ENCODE data around the gene OR7A5.
A peak's percentile ranks its signal among the peaks of the same experiment; 100 is the strongest.
"Not testable (repeated sequence)": the region's sequence is repeated elsewhere in the genome, so short reads cannot be mapped to it uniquely, and the experiment has no call there.

The OR7A5 gene

GRCh38 chr19:14835011-14835410 is at the start of gene OR7A5, which contains the start of gene OR7C1:
Gene OR7A5, minus strand, starts transcription at chr19:14835185. Its CDS starts 6,944 bp downstream, at chr19:14828241.
Gene OR7C1, minus strand, starts transcription at chr19:14835185. Its CDS starts 35,049 bp downstream, at chr19:14800136.
- no peak for DNase-seq

- no peak for DNase-seq
Observed at GRCh38 chr19:14871619-14872230, 36.7 kb upstream of the OR7A5 start.

GRCh38 chr19:14868497-14868896 is 33.5 kb upstream of the OR7A5 start:
- DNase-seq: no peak

GRCh38 chr19:14848822-14849221 is 13.8 kb upstream of the OR7A5 start, which contains the start of gene OR7A10:
Gene OR7A10, minus strand, starts transcription at chr19:14848922. Its CDS starts 7,045 bp downstream, at chr19:14841877.
- DNase-seq: no peak

- DNase-seq: no peak
Observed at GRCh38 chr19:14843578-14843977, 8.6 kb upstream of the OR7A5 start.

- no peak for DNase-seq
Observed at GRCh38 chr19:14843169-14843568, 8.2 kb upstream of the OR7A5 start.

- DNase-seq: no peak
Observed at GRCh38 chr19:14840206-14840605, 5.2 kb upstream of the OR7A5 start.

GRCh38 chr19:14837391-14837790 is 2.4 kb upstream of the OR7A5 start:
- DNase-seq: no peak

GRCh38 chr19:14830702-14831101 is 4.3 kb downstream of the OR7A5 start:
- DNase-seq: no peak

GRCh38 chr19:14826006-14826405 is 9.0 kb downstream of the OR7A5 start:
- DNase-seq: no peak

- DNase-seq: no peak
Observed at GRCh38 chr19:14821937-14822336, 13.0 kb downstream of the OR7A5 start.

GRCh38 chr19:14818588-14818987 is 16.4 kb downstream of the OR7A5 start:
- DNase-seq: no peak

- no peak for DNase-seq
Observed at GRCh38 chr19:14817052-14817451, 17.9 kb downstream of the OR7A5 start.

- no peak for DNase-seq
Observed at GRCh38 chr19:14814982-14815652, 19.9 kb downstream of the OR7A5 start.

- DNase-seq: no peak
Observed at GRCh38 chr19:14809272-14810057, 25.5 kb downstream of the OR7A5 start.

- DNase-seq: no peak
Observed at GRCh38 chr19:14804765-14805164, 30.2 kb downstream of the OR7A5 start.

- DNase-seq: no peak
Observed at GRCh38 chr19:14798760-14799159, 36.2 kb downstream of the OR7A5 start.

GRCh38 chr19:14796021-14796420 is 39.0 kb downstream of the OR7A5 start:
- DNase-seq: no peak

GRCh38 chr19:14795078-14795721 is 39.8 kb downstream of the OR7A5 start:
- DNase-seq: no peak

- not testable (repeated sequence) for DNase-seq
Observed at GRCh38 chr19:14792250-14792649, 42.7 kb downstream of the OR7A5 start.

GRCh38 chr19:14786421-14786851 is 48.5 kb downstream of the OR7A5 start:
- DNase-seq: peak; percentile 48

GRCh38 chr19:14785102-14785793 is 49.7 kb downstream of the OR7A5 start:
- DNase-seq: not testable (repeated sequence)

Measured in retina (tissue), 1 donor.